DOHH2 (cell line): ENCODE results near the gene SEPTIN2.

ENCODE experiments used
- H3F3A ChIP-seq: fragments of 200-600 bp; sonication (generic), shearing (Covaris generic); 2 replicates; pipeline ENCODE4 v1.6.0; 2016; ENCODE audit warnings: antibody characterized with exemption, mild to moderate bottlenecking; ENCODE audit not compliant: control insufficient read depth, insufficient read depth
- H3K27ac ChIP-seq: fragments of 200-600 bp; sonication (generic); 2 replicates; pipeline ENCODE4 v1.5.1; 2014; ENCODE audit warnings: low read depth, mild to moderate bottlenecking, low read length, moderate library complexity
- H3K27me3 ChIP-seq: fragments of 200-600 bp; sonication (generic); 2 replicates; pipeline ENCODE4 v1.6.1; 2014; ENCODE audit warnings: mild to moderate bottlenecking, low read length, mixed read lengths; ENCODE audit not compliant: control insufficient read depth
- H3K36me3 ChIP-seq: fragments of 200-600 bp; sonication (generic); 2 replicates; pipeline ENCODE4 v1.6.1; 2014; ENCODE audit warnings: mild to moderate bottlenecking, low read length, moderate library complexity, mixed read lengths; ENCODE audit not compliant: control insufficient read depth
- H3K4me1 ChIP-seq: fragments of 200-600 bp; sonication (generic); 2 replicates; pipeline ENCODE4 v1.6.1; 2014; ENCODE audit warnings: mild to moderate bottlenecking, low read length, mixed read lengths; ENCODE audit not compliant: control insufficient read depth
- H3K4me2 ChIP-seq: fragments of 200-600 bp; sonication (generic); 2 replicates; pipeline ENCODE4 v1.6.0; 2014; ENCODE audit warnings: mild to moderate bottlenecking, low read length, moderate library complexity
- H3K4me3 ChIP-seq: fragments of 200-600 bp; sonication (generic); 2 replicates; pipeline ENCODE4 v1.5.1; 2014; ENCODE audit warnings: mild to moderate bottlenecking, low read length, mixed read lengths
- H3K79me2 ChIP-seq: fragments of 200-600 bp; sonication (generic); 2 replicates; pipeline ENCODE4 v1.6.1; 2014; ENCODE audit warnings: mild to moderate bottlenecking, low read length, mixed read lengths; ENCODE audit not compliant: control insufficient read depth
- H3K9me2 ChIP-seq: fragments of 200-600 bp; sonication (generic); replicated peaks from 2 replicates; pipeline ENCODE4 v1.6.1; 2014; ENCODE audit warnings: mild to moderate bottlenecking, low read length, mixed read lengths; ENCODE audit not compliant: control insufficient read depth
- H3K9me3 ChIP-seq: fragments of 200-600 bp; sonication (generic); 2 replicates; pipeline ENCODE4 v1.6.1; 2014; ENCODE audit warnings: antibody characterized with exemption, low read length, mixed read lengths; ENCODE audit not compliant: control insufficient read depth, insufficient read depth
- H4K20me1 ChIP-seq: fragments of 200-600 bp; sonication (generic); 2 replicates; pipeline ENCODE4 v1.6.0; 2014; ENCODE audit warnings: low read depth, mild to moderate bottlenecking, antibody characterized with exemption, low read length, moderate library complexity; ENCODE audit not compliant: control insufficient read depth, insufficient read depth
- EZH2phosphoT487 ChIP-seq: fragments of 200-600 bp; sonication (generic); IDR thresholded peaks from 2 replicates; pipeline ENCODE4 v1.6.1; 2017; ENCODE audit warnings: borderline replicate concordance, mild to moderate bottlenecking, antibody characterized with exemption, low read length, moderate library complexity, mixed read lengths
- TF ChIP-seq, protein P1 (sequence below): fragments of 200-600 bp; sonication (generic); IDR thresholded peaks from one replicate; pipeline ENCODE4 v1.5.1; 2014; ENCODE audit warnings: antibody characterized with exemption, mild to moderate bottlenecking, low read depth, low read length; ENCODE audit not compliant: poor library complexity, severe bottlenecking

The SEPTIN2 gene

DNA sequence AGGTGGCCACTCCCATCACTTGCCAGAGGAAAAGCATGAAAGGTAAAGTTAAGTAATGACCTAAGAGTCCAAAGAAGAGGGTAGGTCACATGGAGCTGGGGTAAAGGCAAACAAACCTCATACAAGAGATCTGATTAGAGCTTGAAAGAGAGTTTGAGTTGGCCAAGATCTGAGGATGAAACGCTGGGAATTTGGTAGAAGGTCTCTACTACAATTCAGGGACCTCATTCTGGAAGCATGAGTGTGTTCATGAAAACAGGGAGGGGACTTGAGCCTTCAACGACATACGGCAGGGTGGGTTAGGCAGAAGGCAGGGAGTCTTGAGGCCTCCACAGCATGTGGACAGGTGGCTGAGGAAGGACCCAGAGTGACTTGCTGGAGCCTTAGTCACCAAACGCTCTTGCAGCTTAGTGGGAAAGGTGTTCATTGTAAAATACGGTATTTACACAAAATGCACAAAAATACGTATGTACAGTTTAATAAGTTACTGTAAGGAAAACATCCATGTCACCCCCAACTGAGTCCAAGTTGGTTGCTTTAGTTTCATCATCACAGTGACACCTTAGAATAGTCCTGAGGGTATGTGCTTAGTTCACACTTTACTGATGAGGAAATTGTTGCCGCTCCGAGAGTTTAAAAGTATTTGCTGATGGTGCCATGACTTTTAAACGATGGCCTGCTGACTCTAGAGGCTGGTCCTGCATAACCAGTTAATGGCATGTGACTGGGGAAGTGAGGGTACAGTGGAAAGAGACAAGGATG is 35.3 kb downstream of the SEPTIN2 start:
- Histone ChIP-seq H3K4me2 (no peak overlapping the region), H3K36me3 (peaks cover 85% of the 10 kb centered on the region), H4K20me1 (no peaks in the 10 kb centered on the region), H3F3A (peaks cover 34% of the 10 kb centered on the region), H3K79me2 (no peaks in the 10 kb centered on the region), H3K9me2 (no peaks in the 10 kb centered on the region), H3K27ac (no peak overlapping the region), H3K4me1 (peaks cover 8% of the 10 kb centered on the region), H3K4me3 (no peak overlapping the region), H3K27me3 (no peaks in the 10 kb centered on the region), H3K9me3 (no peaks in the 10 kb centered on the region)
- TF ChIP-seq, protein P1, sequence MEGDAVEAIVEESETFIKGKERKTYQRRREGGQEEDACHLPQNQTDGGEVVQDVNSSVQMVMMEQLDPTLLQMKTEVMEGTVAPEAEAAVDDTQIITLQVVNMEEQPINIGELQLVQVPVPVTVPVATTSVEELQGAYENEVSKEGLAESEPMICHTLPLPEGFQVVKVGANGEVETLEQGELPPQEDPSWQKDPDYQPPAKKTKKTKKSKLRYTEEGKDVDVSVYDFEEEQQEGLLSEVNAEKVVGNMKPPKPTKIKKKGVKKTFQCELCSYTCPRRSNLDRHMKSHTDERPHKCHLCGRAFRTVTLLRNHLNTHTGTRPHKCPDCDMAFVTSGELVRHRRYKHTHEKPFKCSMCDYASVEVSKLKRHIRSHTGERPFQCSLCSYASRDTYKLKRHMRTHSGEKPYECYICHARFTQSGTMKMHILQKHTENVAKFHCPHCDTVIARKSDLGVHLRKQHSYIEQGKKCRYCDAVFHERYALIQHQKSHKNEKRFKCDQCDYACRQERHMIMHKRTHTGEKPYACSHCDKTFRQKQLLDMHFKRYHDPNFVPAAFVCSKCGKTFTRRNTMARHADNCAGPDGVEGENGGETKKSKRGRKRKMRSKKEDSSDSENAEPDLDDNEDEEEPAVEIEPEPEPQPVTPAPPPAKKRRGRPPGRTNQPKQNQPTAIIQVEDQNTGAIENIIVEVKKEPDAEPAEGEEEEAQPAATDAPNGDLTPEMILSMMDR = no peak

DNA sequence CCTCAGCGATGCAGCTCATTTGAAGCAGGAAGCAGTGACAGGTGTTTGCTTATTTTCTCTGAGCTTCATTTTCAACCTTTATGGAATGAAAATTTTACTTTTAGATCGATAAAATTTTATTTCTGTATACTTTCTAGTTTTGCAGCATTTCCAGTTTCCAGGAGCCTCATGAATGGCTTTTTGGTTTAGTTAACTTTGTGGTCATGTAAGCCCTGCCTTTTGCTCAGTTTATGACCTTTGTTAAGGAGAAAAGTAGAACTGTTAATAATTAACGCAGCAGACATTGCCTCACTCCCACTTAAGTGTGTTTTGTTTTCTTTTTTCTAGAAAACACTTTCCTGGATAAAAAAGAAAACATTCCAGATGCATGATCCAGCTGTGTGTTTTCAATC is 35.9 kb downstream of the SEPTIN2 start:
- H4K20me1 ChIP-seq = no peaks in the 10 kb centered on the region
- H3F3A ChIP-seq = peaks cover 34% of the 10 kb centered on the region
- TF ChIP-seq, protein P1 = no peak
- TF ChIP-seq EZH2phosphoT487 = no peak
- H3K36me3 ChIP-seq = peaks cover 84% of the 10 kb centered on the region
- no peak overlapping the region for H3K27ac ChIP-seq
- H3K9me3 ChIP-seq = no peaks in the 10 kb centered on the region
- H3K4me1 ChIP-seq = peaks cover 8% of the 10 kb centered on the region
- peaks cover 5% of the 10 kb centered on the region for H3K79me2 ChIP-seq
- H3K27me3 ChIP-seq = no peaks in the 10 kb centered on the region
- H3K4me2 ChIP-seq = no peak overlapping the region
- no peak overlapping the region for H3K4me3 ChIP-seq
- H3K9me2 ChIP-seq = no peaks in the 10 kb centered on the region

DNA sequence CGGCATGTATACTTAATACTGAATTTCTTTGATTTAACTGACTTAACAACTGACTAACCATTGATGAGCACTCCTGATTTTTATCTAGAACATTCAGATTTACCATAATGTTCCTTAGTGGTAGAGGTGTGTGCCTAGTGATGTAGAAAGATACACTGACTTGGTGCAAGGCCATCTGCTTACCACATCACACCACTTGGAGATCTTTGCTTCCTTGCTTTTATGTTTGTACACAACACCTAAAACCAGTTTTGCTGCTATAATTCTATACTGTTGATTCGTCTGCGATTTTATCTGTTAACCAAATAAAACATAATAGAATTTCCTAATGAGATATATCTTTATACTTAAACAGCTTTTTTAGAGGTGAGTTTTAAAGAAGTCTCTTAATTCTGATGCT is 36.5 kb downstream of the SEPTIN2 start:
- TF ChIP-seq, protein P1 = no peak
- H3K9me3 ChIP-seq = no peaks in the 10 kb centered on the region
- H3K4me1 ChIP-seq = peaks cover 13% of the 10 kb centered on the region
- no peak overlapping the region for H3K27ac ChIP-seq
- peaks cover 11% of the 10 kb centered on the region for H3K79me2 ChIP-seq
- H3K9me2 ChIP-seq = no peaks in the 10 kb centered on the region
- H3K4me3 ChIP-seq = no peak overlapping the region
- peaks cover 82% of the 10 kb centered on the region for H3K36me3 ChIP-seq
- H4K20me1 ChIP-seq = peaks cover 5% of the 10 kb centered on the region; the same call in 1 of the 2 replicates
- no peak overlapping the region for H3K4me2 ChIP-seq
- peaks cover 34% of the 10 kb centered on the region for H3F3A ChIP-seq
- H3K27me3 ChIP-seq = no peaks in the 10 kb centered on the region
